Activated gamma-delta T cell (primary cell): ENCODE results near the gene L3MBTL3.
"Not testable (repeated sequence)": the region's sequence is repeated elsewhere in the genome, so short reads cannot be mapped to it uniquely, and the experiment has no call there.

Experiments used
- DNase-seq: peaks from one replicate; lab custom pipeline; 2025; lab: John Stamatoyannopoulos, UW

L3MBTL3 gene

DNA sequence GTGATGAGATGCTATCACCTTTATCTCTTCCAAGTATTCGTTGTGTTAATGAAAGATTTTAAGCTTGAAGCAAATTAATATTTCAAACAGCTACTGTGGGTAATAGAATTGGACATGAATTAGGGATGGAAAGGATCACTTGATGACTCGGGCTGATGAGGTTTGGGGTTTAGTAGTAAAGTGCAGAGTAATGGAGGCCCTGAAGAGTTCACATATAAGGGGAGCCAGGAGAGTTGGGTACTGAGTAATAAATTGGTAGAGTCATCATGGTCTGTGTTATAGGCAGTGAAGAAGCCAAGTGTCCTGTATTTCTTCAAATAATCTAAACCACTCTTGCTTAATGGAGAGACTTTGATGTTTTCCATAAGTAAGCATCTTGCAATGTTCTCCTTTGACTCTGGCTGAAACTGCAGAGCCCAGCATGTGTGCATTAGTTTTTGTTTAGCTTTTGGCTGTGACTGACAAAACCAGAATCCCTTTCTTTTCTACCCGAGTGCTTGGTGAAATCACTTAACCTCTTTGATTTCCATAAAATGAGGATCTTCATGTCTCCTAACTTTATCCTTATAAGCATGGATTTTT lies 57.6 kb downstream of the L3MBTL3 start:
- no peak for DNase-seq

DNA sequence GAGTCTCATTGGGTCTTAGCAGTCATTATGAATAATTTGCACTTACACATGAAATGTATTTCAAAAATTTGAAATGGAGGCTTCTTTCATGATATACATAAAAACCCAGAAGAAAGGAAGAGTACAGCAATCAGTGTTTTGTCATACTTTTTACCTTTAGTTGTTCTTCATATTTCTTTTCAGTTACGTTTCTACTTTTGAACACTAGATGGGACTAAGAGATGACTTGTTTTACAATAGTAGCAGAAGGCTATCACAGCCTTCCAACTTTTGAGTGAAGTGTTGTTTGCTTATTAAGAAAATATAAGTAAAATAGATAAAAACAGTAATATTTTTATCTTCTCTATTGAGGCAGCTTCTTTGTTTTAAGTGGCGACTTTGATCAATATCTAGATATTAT lies 58.1 kb downstream of the L3MBTL3 start:
- no peak for DNase-seq

DNA sequence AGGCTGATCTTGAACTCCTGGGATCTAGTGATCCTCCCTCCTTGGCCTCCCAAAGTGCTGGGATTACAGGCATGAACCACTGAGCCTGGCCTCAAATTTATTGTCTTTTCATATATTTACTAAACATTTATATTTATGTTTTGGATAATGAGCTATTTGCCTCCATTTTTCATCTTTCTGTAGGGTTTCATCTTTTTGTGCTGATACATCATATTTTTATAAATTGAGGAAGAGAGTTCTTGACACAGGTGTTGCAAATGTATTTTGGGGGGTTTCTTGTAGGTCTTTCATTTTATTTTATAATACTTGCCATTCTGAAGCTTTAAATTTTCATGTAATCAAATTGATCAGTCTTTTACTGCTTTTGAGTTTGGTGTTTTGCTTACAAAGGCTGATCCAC lies 72.4 kb downstream of the L3MBTL3 start:
- DNase-seq = no peak

DNA sequence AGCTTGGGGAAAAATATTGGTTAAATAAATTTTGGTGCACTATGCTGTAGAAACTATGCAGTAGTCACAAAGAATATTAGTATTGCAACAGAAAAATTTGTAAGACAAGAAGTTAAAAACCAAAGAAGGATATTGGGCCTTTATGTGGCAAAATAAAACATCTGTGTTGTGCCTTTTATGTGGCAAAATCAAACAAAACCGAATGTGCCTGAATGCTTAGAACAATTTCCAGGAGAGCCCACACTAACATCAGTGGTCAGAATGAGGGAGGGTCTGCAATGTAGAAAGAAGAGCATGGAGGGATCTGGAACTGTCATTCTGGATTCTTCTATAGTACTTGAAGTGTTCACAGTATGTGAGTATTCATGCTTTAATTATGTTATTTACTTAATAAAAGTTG lies 75.2 kb downstream of the L3MBTL3 start:
- DNase-seq = no peak

DNA sequence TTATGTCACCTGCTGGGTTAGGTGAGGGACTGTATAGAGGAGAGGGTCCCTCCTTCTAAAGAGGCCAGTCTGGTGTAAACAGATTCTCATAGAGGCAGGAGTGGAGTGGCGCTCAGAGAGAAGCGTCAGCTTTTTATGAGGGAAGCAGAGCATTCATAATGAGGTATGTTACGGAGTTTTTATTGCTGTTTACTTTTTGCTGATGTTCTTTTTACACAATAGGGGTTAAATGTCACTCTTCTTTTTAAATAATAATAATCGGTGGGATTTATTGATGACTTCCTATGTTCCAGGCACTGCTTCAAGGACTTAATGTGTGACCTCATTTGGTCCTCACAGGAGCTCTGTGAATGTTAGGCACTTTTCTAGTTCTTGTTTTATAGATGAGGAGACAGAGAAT lies 79.9 kb downstream of the L3MBTL3 start:
- no peak for DNase-seq

DNA sequence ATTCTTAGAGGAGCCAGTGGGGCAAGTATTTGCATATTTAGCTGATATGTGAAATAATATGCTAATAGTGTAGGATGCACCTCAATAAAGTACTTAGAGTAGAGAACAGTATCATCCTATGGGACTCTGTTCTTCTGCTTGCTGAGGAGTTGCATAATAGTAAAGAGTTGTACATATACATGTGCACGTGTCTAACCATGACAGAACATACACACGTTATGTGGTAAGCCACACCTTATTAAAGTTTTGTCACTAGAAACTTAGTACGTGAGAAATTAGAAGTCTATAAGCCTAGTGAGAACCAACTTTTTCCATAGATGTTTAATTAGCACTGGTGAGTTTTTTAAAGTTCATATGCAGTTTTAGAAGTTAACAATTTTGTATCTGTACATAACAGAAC lies 80.7 kb downstream of the L3MBTL3 start:
- DNase-seq = no peak

DNA sequence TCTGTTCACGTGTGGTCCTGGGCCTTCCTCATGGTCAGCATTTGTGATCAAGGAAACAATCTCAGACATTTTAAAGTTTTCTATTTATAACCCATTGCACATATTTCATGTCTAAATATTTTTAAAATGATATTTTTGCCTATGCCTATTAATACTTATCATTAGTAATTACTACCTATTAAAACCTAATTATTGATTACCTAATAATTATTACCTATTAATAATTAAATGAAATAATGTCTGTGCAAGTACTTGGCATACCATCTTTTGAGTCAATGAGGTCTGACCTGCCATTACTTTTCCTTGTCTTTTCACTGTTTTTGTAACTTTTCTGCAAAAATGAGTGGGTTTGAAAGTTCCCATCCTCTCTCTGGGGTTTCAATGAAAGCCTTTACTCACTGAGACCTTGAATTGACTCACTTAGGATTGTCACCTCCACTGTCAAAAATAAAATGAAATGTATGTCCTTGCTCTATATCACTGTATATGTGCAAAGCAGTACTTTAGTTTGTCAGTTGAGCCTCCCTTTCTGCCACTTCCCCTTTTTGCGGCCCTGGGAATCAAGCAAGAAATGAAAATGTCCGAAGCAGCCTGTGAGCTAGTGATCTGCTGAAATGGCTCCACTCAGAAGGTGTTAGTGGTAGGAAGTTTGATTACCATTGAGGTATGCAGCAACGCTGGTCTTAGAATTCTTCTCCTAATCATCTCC lies 87.8 kb downstream of the L3MBTL3 start:
- DNase-seq = no peak

DNA sequence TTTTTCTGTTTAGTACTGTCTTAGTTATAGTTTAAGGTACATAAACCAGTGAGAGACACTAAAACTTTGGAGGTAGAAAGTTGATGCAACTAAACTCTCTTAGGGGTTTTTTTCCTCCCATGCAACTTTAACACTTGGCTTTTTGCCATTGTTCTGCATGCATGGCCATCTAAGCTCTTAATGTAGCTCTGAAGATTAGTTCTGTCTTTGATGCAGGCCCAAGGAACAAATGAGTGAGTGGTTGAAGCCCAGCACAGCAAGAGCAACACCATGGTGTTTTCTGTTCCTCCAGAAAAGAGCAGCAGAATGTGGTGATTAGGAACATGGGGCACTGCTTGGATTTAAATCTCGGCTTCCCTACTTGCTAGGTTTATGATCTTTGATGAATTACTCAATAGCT lies 89.3 kb downstream of the L3MBTL3 start:
- no peak for DNase-seq

DNA sequence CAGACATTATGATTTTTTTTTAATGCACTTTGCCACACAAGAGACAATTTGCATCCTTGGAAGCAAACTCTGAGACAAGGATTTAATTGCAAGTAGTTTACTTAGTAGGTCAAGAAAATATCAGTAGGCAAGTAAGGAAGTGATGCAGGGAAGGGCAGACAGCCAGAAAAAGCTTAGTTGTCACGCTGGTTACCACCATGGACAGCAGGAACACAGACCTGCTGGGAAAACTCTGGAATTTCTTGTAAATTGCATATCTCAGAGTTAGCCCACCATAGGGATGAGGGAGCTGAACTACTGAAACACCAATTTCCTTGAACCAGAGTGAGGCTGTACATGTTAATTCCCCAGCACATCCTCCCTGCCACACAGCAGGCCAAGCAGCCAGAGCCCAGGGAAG lies 92.7 kb downstream of the L3MBTL3 start:
- DNase-seq = no peak

DNA sequence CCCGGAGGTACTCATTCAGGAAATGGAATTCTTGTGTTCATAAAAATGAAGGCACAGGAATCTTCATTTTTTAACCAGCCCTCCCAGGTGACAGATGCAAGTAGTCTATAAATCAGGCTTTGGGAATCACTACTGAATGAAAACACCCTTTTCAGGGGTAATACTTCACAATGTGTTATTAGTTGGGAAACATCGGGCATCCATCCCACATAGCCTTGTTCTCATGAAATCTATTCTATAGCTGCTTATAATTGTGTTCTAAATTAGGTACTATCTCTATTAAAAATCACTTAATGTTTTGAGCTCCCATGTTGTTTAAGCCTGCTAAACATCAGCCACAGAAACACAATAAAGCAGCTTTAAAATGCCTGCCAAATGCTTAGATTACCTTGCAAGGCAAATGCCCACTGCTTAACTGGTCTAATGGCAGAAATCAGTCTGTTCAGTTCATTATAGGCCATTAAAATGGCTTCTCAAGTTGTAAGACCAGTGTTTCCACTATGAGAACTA lies 94.9 kb downstream of the L3MBTL3 start:
- no peak for DNase-seq

DNA sequence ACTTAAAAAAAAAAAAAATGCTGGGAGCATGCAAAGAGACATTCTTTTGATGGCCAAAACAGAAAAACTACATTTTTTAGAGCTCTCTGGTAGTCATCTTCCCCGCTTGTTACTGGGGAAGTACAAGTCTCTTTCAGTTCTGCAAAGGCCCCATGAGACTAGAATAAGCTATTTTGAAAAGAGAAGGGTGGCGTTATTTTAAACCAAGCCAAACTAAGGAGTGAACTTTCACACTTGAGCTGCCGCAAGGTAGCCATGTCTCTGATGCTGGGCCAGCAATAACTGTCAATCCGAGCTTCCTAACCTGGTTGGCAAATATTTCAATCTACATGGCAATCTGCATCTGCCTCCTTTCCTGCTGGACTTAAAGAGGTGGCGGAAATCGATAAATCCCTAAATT lies 96.7 kb downstream of the L3MBTL3 start:
- DNase-seq = no peak

DNA sequence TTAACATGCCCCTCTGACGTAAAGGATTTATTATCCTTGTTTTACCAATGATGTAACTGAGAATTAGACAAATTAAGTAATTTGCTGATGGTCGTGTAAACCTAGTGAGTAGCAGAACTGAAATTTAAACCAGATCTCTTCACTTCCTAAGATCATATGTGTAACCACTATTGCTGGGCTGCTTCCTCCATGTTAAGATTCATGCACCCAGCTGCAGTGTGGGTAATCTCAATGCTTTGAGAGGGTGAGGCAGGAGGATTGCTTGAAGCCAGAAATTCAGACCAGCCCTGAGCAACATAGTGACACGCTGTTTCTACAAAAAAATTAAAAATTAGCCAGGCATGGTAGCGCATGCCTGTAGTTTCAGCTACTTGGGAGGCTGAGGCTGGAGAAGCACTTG lies 97.9 kb downstream of the L3MBTL3 start:
- DNase-seq = no peak

DNA sequence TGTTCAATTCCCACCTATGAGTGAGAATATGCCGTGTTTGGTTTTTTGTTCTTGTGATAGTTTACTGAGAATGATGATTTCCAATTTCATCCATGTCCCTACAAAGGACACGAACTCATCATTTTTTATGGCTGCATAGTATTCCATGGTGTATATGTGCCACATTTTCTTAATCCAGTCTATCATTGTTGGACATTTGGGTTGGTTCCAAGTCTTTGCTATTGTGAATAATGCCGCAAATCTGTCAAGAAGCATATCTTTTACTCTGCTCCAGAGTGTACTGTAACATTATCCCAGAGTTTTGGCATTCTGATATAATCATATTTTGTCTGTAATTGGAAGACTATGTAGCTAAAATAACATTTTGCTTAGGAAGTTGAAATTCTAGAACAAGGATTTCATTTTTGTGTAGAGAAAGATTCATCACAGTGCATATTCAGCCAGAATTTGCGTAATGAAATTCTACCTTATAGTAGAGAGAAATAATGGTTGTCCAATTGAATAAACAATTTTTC lies 98.9 kb downstream of the L3MBTL3 start:
- DNase-seq = not testable (repeated sequence)

DNA sequence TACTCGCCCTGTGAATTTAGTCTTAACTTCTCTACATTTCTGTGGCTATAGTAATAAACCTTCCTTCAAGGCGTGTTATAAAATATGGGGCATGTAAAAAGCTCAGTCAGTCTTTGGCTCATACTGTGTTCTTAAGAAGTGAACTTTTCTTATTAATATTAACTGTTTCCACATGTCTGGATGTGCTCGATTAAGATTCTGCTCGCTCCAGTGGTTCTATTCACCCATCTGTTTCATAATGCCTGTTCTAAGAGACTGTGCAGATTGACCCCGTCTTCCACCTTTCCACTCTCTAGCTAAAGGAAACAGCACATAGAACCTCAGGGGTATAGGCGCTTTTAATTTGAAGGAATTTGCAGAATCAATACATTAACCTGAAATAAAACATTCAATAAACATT lies 99.9 kb downstream of the L3MBTL3 start:
- no peak for DNase-seq

DNA sequence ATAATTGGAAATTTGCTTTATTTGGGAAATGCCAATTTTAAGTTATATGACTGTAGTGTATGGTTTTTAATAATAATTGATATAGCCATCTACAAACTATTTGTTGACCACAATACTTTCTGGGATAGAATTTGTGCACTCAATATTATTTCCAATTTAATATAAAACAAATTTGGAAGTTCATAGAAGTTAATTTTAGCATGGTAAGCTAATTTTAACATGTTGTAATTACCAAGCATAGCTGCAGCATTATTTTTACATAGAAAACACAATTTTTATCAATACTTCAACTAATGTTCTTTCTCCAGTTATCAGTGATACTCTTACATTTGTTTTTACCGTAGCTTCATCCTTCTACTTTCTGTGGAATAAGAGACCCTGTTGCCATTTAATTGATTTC lies 100.8 kb downstream of the L3MBTL3 start:
- no peak for DNase-seq

DNA sequence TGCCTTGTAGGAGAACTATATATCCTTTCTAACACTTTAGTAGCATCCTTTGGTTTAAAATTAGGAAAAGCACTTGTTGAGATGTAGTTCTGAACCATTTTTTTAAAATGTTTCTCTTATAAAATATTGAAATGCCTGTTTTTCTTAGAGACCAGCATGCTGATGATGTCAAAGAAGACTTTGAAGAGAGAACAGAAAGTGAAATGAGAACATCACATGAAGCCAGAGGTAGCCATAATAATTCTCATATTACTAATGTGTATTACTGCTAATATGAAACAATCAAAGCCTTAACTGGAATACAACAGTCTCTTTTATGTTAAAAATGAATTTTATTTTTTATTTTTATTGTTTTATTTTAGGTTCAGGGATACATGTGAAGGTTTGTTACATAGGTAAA lies 102.3 kb downstream of the L3MBTL3 start:
- DNase-seq = no peak

DNA sequence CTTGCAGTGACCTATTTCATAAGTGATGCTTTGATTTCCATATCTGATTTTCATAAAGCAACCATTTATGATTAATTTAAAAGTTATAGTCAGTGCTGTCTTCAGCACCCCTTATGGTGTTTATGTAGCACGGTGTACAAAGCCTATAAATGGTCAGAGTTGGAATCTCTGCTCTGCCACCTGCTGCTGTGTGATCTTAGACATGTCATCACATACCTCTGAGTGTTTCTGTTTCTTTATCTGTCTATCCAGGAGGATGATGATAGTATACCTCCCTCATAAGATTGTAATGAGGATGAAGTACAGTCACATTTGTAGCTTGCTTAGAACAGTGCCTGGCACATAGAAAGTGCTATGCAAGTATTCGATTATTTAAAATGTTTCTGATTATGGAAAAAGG lies 103.9 kb downstream of the L3MBTL3 start:
- DNase-seq = no peak

DNA sequence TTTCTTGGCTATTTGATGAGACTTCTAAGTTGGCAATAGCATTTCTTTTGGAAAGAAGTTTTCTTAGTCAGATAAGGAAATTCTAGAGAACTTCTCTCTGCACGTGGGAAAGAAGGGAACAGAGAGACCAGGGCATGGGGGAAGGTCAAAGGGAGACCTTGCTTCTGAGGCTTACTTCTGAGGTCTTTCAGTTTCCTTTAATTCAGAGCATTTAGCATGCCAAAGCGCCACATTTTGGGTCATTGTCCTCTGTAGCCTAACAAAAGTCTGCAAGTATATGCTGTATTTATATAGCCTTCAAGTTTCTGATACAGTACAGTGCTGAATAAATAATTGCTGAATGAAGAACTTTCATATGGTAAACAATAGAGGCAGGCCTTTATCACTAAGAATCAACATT lies 108.8 kb downstream of the L3MBTL3 start:
- no peak for DNase-seq

DNA sequence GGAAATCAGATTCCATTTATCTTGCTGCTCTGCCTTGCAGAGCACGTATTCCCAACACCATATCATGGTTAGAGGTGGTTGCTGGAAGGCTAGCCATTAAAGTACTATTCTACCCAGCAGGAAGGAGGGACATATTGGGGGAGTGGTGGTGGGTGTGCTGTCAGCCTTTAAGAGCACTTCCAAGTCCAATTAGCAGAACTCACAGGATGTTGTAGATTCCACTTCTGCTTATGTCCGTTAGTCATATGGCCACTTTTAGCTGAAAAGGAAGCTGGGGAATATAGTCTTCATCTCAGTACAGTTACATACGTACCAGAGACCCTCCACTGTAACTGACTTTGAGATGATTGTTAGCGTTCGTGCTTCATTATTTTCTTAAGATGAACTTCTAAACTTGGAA lies 109.9 kb downstream of the L3MBTL3 start:
- DNase-seq = no peak

DNA sequence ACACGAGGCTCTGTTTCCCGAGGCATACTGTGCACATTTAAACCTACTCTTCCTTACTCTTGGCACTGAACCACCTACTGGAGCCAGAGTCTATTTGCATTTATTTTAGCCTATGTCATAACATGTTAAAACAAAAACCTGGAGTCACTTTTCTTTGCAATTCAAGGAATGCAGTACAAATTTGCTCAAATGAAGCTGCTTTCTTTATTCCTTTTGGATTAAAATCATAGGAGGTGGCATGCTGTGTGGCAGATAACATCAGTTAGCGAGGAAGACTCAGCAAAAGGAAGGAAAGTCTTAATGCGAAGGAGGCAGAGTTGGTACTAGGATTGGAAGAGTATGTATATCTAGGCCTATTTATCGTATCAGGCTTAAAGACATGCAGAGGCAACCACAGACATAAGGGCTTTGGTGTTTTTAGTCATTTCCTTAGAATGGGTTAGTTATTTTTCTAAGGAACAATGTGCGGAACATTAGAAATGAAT lies 111.4 kb downstream of the L3MBTL3 start:
- DNase-seq = no peak

DNA sequence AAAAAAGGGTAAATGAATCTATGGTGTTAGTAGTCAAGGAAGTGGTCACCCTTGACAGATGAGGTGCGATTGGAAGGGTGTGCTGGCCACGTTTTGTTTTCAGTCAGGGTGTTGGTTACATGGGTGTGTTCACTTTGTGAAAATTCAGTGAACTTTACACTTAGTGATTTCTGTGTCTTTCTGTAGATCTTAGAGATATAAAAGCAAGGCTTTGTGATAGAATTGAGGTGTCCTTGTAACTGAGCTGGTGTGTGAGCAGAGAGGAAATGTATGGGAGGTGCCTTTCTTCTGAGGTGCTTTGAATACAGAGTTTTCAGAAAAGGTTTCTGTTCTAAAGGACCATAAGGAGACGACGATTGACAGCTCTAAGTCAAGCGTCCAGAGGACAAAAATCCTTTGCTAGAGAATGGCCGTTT lies 113.9 kb downstream of the L3MBTL3 start:
- no peak for DNase-seq

DNA sequence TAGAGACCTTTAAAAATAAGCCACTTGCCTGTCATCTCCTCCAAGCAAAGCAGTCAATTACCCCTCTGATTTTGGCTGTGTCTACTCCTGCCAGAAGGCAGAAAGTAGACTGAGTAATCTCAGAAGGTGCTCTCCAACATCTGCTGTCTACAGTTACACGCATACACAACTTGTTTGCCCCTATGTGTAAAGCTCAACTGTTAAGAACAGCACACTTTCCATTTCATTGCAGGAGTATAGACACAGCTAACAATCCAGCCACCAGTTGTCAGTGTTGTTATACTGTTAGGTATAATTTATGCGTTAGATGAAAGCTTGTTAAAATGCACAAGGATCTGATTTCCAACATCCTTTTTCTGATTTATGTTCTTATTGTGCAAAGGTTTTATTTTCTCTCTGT lies 116.2 kb downstream of the L3MBTL3 start:
- no peak for DNase-seq

DNA sequence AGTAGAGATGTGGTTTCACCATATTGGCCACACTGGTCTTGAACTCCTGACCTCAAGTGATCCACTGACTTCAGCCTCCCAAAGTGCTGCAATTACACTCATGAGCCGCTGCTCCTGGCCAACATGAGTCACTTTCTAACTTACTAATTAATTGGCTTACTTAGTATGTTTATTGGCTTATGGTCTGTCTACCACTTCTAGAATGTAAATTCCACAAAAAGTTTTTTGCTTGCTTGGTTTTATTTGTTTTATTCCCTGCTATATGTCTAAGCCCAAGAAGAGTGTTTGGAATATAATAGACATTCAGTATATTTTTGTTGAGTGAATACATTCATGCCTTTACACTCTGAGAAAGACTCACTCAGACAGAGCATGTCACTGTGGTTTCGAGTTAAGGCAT lies 118.4 kb downstream of the L3MBTL3 start:
- no peak for DNase-seq
